Measurements from ENCODE around the gene OTOS. TPM values are rescaled to one million over a fixed set of nuclear protein-coding genes. Genes with fewer than 3 reads are reported as not detected.

OTOS gene
- total RNA-seq, 1 donor from 2014 or later, result not detected

DNA sequence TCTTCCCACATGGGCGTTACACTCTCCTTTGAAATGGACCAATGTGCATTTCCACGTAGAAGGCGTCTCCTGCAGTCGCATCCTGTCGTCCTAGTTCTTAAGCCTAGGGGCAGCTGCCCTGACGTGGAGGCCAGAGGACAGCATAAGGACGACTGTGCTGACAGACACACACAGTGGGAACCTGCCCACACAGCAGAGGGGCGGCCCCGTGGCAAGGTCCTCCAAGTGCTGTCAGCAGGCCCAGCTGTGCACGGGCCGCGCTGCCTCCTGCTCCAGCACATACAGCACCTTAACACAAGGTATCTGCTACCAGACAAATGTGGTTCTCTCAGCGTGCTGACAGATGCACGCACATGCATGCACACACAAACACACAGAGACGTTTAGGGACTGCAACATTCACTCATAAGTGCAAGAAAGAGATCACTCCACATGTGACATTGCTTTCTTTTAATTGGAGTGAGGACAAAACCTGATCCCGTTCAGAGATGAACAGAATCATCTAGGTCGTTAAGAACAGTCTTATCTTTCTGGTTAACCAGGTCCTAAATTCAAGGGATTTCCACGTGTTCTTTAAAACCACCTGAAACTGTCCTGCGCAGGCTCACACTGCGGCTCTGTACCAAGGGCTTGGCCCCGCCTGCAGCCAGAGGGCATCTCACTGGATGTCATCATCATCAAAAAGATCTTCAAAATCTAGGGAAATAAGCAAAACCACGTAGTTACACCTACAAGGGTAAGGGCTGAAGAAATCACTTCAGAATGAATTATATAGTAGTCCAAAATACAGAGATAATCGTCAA, 9.9 kb downstream of the OTOS start:
- no peaks in the 10 kb centered on the region for H3K9me3 ChIP-seq
- no peak for TF ChIP-seq CTCF (IDR thresholded peaks at IDR 0.05)
- H3K4me1 ChIP-seq, result peaks cover 5 to 8% of the 10 kb centered on the region in 2 donors
- peaks cover 52 to 78% of the 10 kb centered on the region in 2 donors for H3K36me3 ChIP-seq
- intact Hi-C loops (cut with DNase I), result no loop called here
- no peaks in the 10 kb centered on the region for H3K27me3 ChIP-seq
- no peak overlapping the region for H3K27ac ChIP-seq
- DNase-seq (ENCODE audit: low spot score in 2 of 2), result peak in 1 of 2 donors; percentile 52
- H3K4me3 ChIP-seq, result no peak overlapping the region

DNA sequence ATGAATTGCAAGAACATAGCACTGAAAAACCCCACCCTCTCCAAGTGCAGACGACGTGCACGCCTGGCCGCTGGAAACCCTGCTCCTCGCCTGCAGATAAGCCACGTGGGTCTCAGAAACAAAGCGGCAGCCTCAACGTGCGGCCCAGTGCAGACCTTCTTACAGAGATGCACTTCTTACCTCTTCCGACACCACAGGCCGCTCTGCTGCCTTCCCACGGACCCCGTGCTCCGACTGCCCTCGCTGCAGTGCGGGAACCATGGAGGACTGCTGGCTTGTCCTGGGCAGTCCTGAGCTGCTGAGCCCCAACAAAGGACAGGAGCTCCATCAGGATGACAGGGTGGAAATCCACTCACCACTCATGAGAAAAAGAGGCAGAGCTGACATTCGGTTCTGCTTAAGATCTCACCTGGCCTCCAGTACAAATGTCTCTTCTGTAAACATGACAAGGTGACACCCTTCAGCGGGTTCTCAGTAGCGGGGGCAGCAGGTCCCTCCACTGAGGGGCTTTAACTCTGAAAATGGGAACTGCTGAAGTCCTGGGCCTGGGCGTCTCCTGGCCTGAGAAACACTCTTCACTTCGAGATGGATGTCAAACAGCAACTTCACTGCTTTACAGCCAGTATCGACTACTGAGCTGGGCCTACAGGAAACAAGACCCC, 10.6 kb downstream of the OTOS start:
- intact Hi-C loops (cut with DNase I), result no loop called here
- Histone ChIP-seq H3K9me3 (no peaks in the 10 kb centered on the region), H3K4me3 (no peak overlapping the region), H3K36me3 (peaks cover 52 to 78% of the 10 kb centered on the region in 2 donors), H3K27me3 (no peaks in the 10 kb centered on the region), H3K4me1 (peaks cover 0 to under 1% of the 10 kb centered on the region in 2 donors), H3K27ac (no peak overlapping the region)
- peak in 1 of 2 donors; percentile 47 for DNase-seq (ENCODE audit: low spot score in 2 of 2)
- TF ChIP-seq CTCF (IDR thresholded peaks at IDR 0.05), result no peak

- no peak overlapping the region for H3K27ac ChIP-seq
- H3K9me3 ChIP-seq, result no peaks in the 10 kb centered on the region
- intact Hi-C loops (cut with DNase I), result no loop called here
- H3K36me3 ChIP-seq, result peaks cover 52 to 78% of the 10 kb centered on the region in 2 donors
- no peaks in the 10 kb centered on the region for H3K27me3 ChIP-seq
- no peak for TF ChIP-seq CTCF (IDR thresholded peaks at IDR 0.05)
- no peaks in the 10 kb centered on the region for H3K4me1 ChIP-seq
- no peak overlapping the region for H3K4me3 ChIP-seq
- DNase-seq (ENCODE audit: low spot score in 2 of 2), result no peak
Measured at GRCh38 chr2:240129311-240129710, 11.1 kb downstream of the OTOS start.

DNA sequence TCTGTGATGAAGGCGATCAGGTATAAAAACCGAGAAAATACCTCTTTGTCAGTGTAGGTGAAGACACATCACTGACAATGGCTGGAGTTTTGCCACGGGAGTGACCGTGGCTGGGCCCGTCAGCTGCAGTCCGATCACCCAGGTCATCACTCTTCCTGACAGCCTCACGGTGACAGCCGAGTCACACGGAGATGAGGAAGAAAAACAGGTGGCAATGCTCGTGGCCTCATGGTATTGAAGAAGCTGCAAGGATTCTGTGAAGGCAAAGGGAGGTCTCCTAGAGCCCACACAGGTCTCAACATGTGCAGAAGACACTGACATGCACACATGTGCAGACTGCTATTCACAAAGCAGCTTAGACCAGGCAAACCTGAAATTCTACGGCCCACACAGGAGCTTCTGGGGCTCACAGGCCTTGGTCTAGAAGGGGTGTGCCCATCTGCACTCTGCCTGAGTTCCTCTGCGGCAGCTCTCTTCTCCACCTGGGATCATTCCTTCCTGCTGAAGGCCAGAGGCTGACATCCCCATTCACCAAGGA, 11.8 kb downstream of the OTOS start:
- intact Hi-C loops (cut with DNase I), result no loop called here
- no peaks in the 10 kb centered on the region for H3K27me3 ChIP-seq
- H3K27ac ChIP-seq, result no peak overlapping the region
- TF ChIP-seq CTCF (IDR thresholded peaks at IDR 0.05), result no peak
- no peaks in the 10 kb centered on the region for H3K4me1 ChIP-seq
- no peak overlapping the region for H3K4me3 ChIP-seq
- DNase-seq (ENCODE audit: low spot score in 2 of 2), result peak in 1 of 2 donors; percentile 42
- H3K9me3 ChIP-seq, result no peaks in the 10 kb centered on the region
- peaks cover 51 to 76% of the 10 kb centered on the region in 2 donors for H3K36me3 ChIP-seq

GRCh38 chr2:240127911-240128607, 12.4 kb downstream of the OTOS start:
- no peak for TF ChIP-seq CTCF (IDR thresholded peaks at IDR 0.05)
- no peaks in the 10 kb centered on the region for H3K27me3 ChIP-seq
- intact Hi-C loops (cut with DNase I), result no loop called here
- H3K4me3 ChIP-seq, result no peak overlapping the region
- DNase-seq (ENCODE audit: low spot score in 2 of 2), result peak in 1 of 2 donors; percentile 27
- no peaks in the 10 kb centered on the region for H3K4me1 ChIP-seq
- no peak overlapping the region for H3K27ac ChIP-seq
- peaks cover 47 to 70% of the 10 kb centered on the region in 2 donors for H3K36me3 ChIP-seq
- no peaks in the 10 kb centered on the region for H3K9me3 ChIP-seq
